M059J (cell line): ENCODE data around the gene YY1AP1. TPM values are rescaled to one million over a fixed set of nuclear protein-coding genes. Genes with fewer than 3 reads are reported as not detected.
"Not testable (repeated sequence)": the region's sequence is repeated elsewhere in the genome, so short reads cannot be mapped to it uniquely, and the experiment has no call there.

Source experiments
- DNase-seq: peaks from one replicate; pipeline ENCODE4 v3.0.0-alpha.2; 2012; ENCODE audit warnings: low read depth
- total RNA-seq: library from RNA; depleted of rRNA; stranded (reverse); fragments of >200 nt; shearing (Covaris generic); gene quantifications from 2 replicates; pipeline ENCODE4 v1.2.3, GENCODE V29; 2014

Gene YY1AP1
- total RNA-seq, 1 experiment from 2014 or later: 63.1 TPM

DNA sequence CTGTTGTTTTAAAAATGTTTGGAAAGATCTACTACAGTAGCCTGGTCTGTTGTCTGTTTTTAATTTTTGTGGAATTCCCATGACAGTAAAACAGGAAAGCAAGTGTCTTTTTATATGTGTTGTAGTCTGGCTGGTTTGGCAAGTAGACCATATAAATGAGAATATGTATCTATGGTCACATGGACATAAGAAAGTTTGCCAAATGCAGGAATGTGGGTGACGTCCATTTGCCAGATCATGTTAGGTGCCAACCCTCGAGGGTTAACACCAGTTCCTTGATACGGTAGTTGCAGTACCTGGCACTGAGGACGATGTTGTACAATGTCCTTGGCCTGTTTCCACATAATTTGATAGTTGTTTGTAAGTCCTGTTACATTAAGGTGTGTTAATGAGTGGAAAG, 6.5 kb upstream of the YY1AP1 start:
- DNase-seq: no peak

DNA sequence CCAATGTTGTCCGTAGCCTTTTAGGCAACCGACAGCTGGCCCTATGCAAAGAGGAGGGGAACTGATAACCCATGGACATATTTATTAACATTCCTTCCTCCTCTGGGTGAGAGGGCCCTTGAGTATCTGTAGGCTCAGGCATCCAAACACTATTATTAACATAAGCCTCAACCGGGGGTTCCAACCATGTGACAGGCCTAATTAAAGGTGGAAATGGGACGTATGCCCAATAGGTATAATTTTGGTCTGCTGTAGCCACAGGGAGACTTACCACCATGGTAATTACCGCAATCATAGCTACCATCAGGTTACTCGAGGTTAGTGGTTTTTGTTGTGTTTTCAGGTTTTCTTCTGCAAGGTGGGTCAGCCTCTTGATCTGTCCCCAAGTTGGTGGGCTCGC, 5.6 kb upstream of the YY1AP1 start:
- no peak for DNase-seq

DNA sequence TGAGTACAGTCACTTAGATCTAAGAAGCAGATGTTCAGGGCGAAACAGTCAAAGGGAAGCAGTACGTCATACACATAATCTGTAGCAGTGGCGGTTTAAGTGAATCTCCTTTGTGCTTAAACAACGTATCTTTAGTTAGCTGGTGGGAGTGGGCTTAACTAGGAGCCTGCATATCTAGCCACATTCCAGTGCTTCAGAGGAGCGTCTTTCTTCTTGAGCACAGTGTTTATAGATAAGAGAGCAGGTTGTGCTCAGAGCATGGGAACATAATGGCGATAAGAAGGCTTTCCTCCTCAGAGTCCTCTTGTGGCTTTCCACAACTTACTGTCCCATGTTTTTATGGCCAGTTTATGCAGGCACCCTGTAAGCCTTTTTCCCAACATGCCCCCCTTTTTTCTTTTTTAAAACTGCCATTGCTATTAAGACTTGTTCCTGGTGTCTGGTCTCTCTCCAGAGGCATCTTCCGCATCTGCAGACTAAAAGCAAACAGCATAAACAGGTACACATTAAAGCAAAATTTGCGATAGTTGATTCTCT, 3.5 kb upstream of the YY1AP1 start:
- DNase-seq: no peak

DNA sequence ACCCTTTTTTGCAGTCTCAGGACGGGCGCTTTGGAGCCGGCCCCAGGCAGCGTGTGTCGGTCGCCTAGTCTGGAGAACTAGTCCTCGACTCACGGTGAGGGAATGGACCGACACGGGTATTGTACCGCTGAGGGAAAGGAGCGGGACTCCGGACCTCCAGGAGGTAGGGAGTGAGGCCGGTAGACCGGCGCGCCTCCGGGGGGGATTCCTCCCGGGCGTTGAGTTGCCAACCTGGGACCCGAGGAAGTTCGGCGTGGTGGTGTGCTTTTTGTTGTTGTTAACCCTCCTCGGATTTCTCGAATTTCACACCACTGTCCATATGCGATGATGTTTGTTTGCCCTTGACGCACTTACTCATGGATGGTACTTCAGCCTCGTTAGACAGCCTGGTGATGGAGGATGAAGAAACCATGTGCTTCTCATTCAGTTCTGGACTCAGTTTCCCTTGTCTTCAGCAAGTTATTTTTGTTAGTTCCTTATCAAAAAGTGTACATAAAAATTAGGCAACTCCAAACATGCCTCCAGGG, 570 bp upstream of the YY1AP1 start, which contains the start of gene DAP3:
TSS of gene DAP3 (plus strand) at position 11 of the 527 bp plus-strand sequence. CDS start 20,689 bp downstream, outside the sequence.
- DNase-seq: peak; percentile 80

DNA sequence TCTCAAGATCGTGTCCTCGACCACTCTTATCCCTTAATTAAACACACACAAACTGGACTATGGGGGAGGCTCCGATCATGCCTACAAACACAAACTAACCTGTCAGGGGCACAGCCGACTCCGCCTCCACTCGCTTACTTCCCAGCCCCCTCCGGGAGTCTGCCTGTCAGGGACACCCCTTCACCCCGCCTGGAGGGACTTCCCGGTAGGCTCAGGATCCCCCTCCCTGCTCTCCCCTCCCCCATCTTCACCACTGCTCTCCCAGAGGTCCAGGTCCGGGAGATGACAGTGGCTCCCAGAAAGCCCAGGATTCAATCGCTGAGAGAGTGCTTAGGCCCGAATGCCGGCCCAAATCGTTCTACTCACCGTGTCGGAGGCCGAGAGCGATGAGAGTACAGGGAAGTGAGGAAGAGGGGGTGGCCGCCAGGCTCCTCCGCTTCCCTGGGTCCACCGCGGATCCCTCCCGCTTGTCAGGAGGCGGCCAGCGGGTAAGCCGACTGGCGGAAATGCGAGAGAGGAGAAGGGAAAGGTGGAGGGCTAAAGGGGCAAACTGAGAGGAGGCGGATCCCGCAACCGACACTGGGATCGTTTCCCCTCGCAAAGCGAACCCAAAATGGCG, 760 bp downstream of the YY1AP1 start:
- not testable (repeated sequence) for DNase-seq

DNA sequence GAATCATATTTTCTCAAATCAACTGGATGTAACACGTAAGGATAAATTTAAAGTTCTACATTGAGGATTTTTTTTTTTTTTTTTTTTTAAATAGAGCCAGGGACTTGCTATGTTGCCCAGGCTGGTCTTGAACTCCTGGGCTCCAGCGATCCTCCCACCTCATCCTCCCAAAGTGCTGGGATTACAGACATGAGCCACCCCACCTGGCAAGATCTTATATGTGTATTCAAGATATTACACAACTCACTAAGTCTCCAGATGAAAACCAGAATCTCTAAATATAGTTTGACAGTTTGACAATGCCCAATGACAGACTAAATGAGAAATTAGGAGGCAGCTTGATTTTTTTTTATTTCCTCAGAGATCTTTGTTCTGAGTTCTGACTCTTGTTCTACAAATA, 6.8 kb downstream of the YY1AP1 start:
- no peak for DNase-seq

DNA sequence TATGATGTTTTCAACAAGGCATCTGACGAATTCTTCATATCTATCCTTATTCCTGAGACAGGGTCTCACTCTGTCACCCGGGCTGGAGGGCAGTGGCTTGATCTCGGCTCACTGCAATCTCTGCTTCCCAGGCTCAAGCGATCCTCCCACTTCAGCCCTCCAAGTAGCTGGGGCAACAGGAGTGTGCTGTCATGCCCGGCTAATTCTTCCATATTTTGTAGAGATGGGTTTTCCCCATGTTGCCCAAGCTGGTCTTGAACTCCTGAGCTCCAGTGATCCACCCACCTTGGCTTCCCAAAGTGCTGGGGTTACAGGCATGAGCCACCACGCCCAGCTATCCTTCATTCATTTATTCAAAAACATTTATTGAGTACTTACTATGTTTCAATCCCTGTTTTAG, 8.0 kb downstream of the YY1AP1 start:
- no peak for DNase-seq

DNA sequence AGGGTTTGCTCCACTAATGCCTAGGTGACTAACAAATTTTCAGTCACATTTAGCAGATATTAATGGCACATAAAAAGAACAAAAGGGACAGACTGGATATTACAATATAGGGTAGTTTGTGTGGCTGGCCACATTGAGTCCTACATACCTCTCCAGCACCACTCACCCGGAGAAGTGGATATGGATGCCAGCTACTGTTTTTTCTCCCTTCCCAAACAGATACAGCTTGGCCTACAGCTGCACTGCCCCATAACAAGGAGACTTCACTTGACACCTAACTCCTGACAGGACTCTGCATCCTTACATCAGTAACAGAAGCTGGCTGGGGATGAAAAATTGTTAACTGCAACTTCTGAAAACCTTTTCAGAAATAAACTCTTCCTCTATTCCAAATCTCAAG, 9.6 kb downstream of the YY1AP1 start:
- not testable (repeated sequence) for DNase-seq

DNA sequence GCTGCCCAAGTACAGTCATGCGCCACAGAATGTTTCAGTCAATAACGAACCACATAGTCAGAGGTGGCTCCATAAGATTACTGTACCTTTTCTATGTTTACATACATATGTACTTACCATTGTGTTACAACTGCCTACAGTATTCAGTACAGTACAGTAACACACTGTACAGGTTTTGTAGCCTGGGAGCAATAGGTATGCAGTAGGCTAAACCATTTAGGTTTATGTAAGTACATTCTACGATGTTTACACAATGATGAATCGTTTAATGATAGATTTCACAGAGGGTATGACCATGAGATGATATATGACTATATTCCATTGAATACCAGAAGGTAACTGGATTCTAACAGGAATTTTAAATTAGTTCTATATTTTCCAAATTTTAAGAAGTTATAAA, 10.5 kb downstream of the YY1AP1 start:
- no peak for DNase-seq

DNA sequence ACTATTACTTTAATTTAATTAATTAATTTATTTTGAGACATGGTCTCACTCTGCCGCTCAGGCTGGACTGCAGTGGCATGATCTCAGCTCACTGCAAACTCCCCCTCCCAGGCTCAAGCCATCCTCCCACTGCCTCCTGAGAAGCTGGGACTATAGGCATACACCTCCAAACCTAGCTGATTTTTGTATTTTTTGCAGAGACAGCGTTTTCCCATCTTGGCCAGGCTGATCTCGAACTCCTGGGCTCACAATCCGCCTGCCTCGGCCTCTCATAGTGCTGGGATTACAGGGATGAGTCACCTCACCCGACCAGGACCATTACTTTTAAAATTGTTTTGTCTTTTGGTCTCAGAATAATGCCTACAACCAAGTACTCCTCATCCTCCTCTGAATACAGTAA, 15.6 kb downstream of the YY1AP1 start:
- no peak for DNase-seq

DNA sequence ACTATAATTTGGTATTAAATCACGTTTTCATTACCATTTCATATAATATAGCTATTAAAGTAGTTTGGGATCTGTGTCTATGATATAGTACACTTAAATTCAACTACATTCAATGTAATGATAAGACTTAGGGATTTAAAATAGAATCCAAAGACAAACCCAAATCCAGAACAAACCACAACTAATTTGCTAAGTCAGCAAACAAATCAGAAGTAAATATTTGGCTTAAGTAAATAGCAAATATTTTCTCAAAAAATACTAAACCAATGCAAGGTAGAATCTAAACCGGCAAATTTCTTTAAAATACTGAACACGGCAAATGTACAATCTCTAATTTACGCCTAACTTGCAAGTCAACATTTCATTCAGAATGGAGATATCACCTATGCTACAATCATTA, 16.8 kb downstream of the YY1AP1 start:
- no peak for DNase-seq

DNA sequence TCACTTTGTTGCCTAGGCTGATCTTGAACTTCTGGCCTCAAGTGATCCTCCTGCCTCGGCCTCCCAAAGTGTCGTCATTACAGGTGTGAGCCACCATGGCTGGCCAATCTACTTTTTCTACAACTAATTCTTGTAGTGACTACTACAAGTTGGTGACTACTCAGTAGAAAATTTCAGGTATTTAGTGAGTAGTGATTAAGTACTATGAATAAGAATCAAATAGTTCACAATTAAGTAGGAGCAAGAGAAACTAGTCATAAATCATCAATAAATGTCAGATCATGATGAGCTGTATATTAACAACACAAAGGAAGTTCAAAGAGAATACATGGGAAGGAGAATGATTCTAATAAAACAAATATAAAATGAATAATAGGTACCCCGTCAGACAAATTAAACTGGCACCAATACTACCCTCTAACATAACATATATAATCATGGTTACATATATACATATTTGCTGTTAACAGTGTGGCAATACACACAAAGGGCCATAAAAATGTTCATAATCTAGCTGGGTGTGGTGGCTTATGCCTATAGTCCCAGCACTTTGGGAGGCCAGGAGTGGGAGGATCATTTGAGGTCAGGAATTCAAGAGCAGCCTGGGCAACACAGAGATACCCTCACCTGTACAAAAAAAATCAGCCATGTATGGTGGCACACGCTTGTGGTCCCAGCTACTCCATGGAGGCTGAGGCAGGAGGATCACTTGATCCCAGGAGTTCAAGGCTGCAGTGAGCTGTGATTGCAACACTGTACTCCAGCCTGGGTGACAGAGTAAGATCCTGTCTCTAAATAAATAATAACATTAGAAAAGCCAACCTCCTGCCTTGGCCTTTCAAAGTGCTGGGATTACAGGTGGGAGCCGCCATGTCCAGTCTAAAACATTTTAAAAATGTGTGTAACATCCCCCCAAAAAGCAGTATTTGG, 19.1 kb downstream of the YY1AP1 start:
- DNase-seq: no peak

DNA sequence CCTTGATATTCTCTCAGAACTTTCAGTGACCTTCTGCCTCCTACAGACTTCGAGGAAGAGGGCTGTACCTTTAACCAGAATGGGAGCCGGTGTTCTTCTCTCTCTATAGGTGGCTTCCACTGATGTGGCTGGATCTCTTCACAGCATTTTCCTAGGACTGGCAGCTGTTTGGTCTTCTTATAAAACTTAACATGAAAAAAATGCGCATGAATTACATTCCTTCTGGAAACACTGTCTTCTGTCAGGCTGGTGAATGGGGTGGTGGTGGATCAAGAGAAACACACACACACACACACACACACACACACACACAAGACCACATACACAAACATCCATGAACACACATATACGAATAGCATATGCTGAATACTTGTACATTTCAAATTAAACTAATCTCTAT, 27.3 kb downstream of the YY1AP1 start:
- DNase-seq: not testable (repeated sequence)

DNA sequence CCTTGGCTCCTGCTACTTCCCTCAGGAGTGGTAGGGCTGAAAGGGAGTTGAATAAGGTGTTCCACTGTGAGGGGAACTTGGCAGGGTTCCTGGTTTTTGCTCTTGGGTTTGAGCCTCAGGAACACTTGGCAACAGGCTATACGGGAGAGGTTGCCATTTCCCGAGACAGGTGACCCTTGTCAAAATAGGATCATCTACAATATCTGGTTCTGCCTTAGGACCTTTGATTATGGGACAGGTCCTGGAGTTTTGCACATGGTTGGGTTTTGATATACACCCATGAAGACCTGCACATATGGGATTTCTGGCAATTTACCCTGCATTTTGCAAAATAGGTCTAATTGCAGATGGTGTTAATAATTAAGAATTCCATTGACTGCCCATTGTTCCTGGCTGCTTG, 31.1 kb downstream of the YY1AP1 start:
- DNase-seq: peak; percentile 15

DNA sequence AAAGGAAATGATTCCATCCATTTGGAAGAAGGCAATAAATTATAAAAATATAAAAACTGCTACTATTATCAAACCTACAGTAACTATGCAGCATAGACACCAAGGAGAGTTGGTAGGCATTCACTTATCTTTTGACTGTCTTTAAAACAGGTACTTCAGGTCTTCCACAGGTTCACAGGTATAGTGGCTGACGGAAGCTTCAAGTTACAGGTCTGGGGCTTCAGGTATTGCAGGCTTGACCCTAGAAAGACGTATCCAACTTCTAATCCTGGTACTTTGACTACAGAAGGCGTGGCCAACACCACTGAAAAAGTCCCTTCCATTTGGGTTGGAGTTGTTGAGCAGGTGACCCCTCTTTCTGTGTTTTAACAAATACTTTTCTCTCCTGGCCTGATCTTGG, 35.6 kb downstream of the YY1AP1 start:
- no peak for DNase-seq

DNA sequence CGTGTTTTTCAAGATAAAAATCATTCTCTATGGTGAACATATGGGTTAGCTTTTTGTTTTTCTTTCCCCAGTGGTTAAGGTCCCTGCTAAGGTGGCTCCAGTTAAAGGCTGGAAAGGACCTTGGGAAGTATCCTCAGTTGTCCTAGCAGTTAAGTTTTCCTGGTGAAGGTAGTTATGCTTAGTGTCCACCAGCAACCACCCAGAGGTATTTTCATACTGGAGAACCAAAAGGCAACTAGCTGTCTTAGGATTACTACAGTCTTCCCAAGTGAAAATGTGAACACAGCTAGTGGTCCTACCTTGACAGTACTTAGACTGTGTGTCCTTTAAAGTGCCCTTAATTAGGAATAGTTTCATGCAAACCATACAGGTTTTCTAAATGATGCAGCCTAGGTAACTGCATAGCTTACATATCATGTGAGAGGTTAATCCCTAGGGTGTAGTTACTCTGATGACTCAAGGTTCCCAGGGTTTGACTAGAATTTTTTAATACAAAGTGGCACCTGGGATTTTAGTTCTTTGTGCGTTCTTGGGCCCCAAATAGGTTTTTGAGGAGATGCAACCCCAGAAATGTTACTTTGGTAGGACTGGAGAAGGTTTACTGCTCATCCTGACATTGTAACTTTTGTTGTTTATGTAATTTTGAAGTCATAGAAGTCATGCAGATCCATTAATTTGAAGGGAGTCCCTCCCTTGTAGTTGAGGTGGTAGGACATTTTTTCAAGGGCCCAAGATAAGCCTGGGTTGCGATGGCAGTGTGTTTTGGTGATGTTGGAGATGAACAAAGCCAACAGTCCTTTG, 36.5 kb downstream of the YY1AP1 start:
- peak; percentile 56 for DNase-seq

DNA sequence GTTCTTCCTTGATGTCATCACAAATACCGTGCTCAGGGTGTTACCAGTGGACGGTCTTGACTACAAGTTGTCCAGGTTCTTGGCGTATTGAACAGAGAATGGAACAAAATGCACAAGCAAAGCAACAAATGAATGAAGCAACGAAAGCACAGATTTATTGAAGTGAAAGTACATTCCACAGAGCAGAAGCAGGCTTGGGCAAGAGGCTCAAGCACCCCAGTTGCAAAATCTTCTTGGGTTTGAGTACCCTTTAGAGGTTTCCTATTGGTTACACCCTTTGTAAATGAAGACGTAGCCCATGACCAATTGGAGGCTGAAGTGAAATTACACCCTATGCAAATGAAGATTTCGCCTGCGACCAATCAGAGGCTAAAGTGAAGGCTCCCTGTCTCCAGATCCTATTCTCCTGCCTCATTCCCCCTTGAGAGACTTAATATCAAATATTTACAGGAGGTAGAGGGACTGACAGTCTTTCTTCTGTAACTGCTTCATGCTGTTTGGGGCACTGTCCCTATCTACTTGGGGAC, 38.3 kb downstream of the YY1AP1 start:
- DNase-seq: no peak

DNA sequence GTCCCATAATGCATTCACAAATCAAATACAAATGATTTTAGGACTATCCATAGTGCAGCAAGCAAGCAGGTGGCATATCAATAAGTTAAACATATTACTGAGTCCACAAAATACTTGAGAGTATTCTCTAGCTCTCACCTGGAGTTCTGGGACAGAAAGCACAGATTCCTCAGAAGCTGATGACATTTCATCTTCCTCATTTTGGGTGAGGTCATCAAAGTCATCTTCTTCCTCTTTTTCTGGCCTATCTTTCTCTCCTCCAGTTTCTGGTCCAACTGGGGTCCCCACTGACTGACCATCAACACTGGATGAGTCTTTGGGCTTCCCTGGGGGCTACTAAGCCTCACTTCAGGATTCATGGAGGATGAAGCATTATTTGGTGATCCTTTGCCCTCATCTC, 38.9 kb downstream of the YY1AP1 start:
- DNase-seq: no peak

DNA sequence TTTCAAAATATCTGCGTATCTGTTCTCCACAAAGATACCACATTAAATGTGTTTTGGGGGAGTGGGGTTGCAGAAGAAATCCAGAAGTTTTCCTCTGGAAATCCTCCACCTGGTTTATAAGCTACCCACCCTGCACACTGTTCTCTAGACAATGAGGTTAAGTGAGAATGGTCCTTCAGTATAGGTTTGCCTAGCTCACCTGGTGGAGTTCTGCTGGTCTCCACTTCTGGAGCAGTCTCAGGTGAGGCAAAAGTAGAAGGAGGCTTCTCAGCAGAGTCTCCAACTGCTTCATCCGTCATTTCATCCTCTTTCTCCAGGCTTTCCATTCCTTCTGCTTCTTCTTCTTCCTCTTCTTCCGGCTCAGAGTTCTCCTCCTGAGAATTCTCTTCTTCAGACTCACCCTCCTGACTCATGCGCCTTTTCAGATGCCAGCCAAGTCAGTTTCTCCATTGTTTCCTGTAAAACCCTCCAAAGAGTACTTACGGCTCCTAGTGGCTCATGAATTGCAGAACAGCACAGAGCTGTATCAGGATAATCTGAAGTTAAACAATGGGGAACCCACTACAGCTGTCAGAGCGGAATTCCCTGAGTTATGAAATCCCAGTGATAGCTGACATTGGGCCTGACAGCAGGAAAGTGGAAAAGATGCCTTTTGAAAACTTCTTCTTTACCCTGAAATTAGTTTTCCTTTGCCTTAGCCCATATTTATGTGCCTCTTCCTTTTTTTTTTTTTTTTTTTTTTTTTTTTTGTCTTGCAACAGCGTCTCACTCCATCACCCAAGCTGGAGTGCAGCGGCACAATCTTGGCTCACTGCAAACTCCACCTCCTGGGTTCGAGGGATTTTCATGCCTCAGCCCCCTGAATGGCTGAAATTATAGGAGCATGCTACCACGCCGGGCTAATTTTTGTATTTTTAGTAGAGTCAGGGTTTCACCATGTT, 40.1 kb downstream of the YY1AP1 start:
- DNase-seq: peak; percentile 92

DNA sequence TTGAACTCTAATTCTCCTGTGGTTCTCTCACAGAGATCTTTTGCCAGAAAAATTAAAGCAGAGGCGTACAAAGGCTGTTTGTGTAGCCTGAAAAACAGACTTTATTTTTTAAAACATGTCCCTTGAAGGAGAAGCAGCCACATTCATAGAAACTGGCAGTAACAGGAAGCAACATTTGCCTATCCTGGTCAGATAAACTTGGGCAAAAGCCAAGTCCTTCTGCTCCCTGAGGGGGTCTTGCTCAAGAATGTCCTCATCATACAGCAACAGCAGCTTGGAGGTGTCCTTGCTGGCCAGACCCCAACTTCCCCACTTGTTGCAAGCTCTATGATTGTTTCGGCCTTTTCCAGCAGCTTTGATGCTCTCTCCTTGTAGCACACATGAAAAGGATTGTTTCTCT, 42.3 kb downstream of the YY1AP1 start:
- peak; percentile 40 for DNase-seq
